Esophagus (tissue), 2 donors: ENCODE measurements around the gene BSDC1. TPM values are rescaled to one million over a fixed set of nuclear protein-coding genes. Genes with fewer than 3 reads are reported as not detected.

ENCODE experiments used
- H3K27ac ChIP-seq, 2 donors: one replicate each; pipeline ENCODE4 v1.5.1; 2013; ENCODE audit warnings: low read depth in 2 of 2, mild to moderate bottlenecking in 2 of 2, inconsistent platforms in 1 of 2, low read length in 1 of 2, moderate library complexity in 1 of 2
- H3K27me3 ChIP-seq, 2 donors: one replicate each; pipeline ENCODE4 v1.6.1; 2013; ENCODE audit warnings: low read length in 2 of 2, control low read depth in 1 of 2, mild to moderate bottlenecking in 1 of 2; ENCODE audit not compliant: insufficient read depth in 2 of 2, control insufficient read depth in 1 of 2
- H3K36me3 ChIP-seq, 2 donors: one replicate each; pipeline ENCODE4 v1.6.1; 2013; ENCODE audit warnings: low read length in 1 of 2; ENCODE audit not compliant: control insufficient read depth in 2 of 2, insufficient read depth in 2 of 2
- H3K4me1 ChIP-seq, 2 donors: one replicate each; pipeline ENCODE4 v1.6.1; 2013; ENCODE audit warnings: low read length in 1 of 2; ENCODE audit not compliant: control insufficient read depth in 2 of 2, insufficient read depth in 2 of 2
- H3K4me3 ChIP-seq, 2 donors: one replicate each; pipeline ENCODE4 v1.5.1; 2013; ENCODE audit warnings: low read length in 2 of 2, mild to moderate bottlenecking in 2 of 2, low read depth in 1 of 2, moderate library complexity in 1 of 2
- H3K9me3 ChIP-seq, 2 donors: one replicate each; pipeline ENCODE4 v1.6.1; 2013; ENCODE audit warnings: mild to moderate bottlenecking in 2 of 2, low read depth in 1 of 2, low read length in 1 of 2, moderate library complexity in 1 of 2; ENCODE audit not compliant: control insufficient read depth in 2 of 2, insufficient read depth in 1 of 2
- WGBS, 2 donors: extraction: QIAGEN DNeasy Blood & Tissue Kit; methylation state at CpG; one replicate each; pipeline ENCODE4 v1.1.7; 2013; 5-methylcytosine and 5-hydroxymethylcytosine counted together
- polyA plus RNA-seq, 2 donors: library from polyadenylated mRNA; stranded (reverse); fragments of 200-250 nt; gene quantifications; one replicate each; pipeline ENCODE4 v1.2.3, GENCODE V29; 2013
- donor health status: healthy with polysubstance abuse.
- donor health status: Bipolar disorder and iron deficiency.

The BSDC1 gene
- polyA plus RNA-seq, 2 donors: 24.1 to 26.9 TPM

GRCh38 chr1:32377541-32378220 lies 16.6 kb downstream of the BSDC1 start:
- 91 to 93% methylated on average over 12 of the region's 12 CpGs for WGBS, 2 donors
- no peaks in the 10 kb centered on the region for H3K4me1 ChIP-seq
- H3K36me3 ChIP-seq: peaks cover 36 to 49% of the 10 kb centered on the region in 2 donors
- no peak overlapping the region for H3K4me3 ChIP-seq
- H3K9me3 ChIP-seq: no peaks in the 10 kb centered on the region
- no peaks in the 10 kb centered on the region for H3K27me3 ChIP-seq
- no peak overlapping the region for H3K27ac ChIP-seq

DNA sequence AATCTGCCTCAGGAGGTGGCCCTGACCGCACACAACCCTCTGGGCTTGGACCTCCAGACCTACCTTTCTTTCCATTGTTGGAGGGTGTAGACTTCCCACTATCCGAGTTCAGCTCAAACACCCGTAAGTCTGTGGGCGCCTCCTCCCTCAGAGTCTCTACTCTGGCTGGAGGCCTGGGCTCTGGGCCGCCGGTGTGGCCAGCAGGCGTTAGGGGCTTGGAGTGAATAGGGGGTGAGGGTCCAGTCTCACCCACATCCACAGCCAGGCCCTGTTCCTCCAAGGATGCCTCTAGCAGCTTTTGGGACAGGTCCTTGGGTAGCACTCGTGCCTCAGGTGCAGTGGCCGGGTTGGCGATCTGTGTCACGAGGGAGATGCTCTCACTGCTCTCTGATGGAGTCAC lies 18.0 kb downstream of the BSDC1 start:
- WGBS, 2 donors: 93 to 97% methylated on average over 11 of the region's 11 CpGs
- H3K9me3 ChIP-seq: no peaks in the 10 kb centered on the region
- H3K27ac ChIP-seq: no peak overlapping the region
- H3K27me3 ChIP-seq: no peaks in the 10 kb centered on the region
- H3K36me3 ChIP-seq: peaks cover 36 to 56% of the 10 kb centered on the region in 2 donors
- no peaks in the 10 kb centered on the region for H3K4me1 ChIP-seq
- no peak overlapping the region for H3K4me3 ChIP-seq

GRCh38 chr1:32373996-32374592 lies 20.1 kb downstream of the BSDC1 start:
- Histone ChIP-seq H3K4me1 (no peaks in the 10 kb centered on the region), H3K27ac (no peak overlapping the region), H3K27me3 (no peaks in the 10 kb centered on the region), H3K36me3 (peaks cover 36 to 45% of the 10 kb centered on the region in 2 donors), H3K9me3 (no peaks in the 10 kb centered on the region), H3K4me3 (no peak overlapping the region)
- WGBS, 2 donors: 45 to 50% methylated on average over 1 of the region's 1 CpG

GRCh38 chr1:32372149-32372756 lies 22.0 kb downstream of the BSDC1 start:
- no peaks in the 10 kb centered on the region for H3K4me1 ChIP-seq
- WGBS, 2 donors: 85 to 86% methylated on average over 5 of the region's 5 CpGs
- peaks cover 28 to 44% of the 10 kb centered on the region in 2 donors for H3K36me3 ChIP-seq
- no peak overlapping the region for H3K27ac ChIP-seq
- H3K4me3 ChIP-seq: no peak overlapping the region
- H3K9me3 ChIP-seq: no peaks in the 10 kb centered on the region
- no peaks in the 10 kb centered on the region for H3K27me3 ChIP-seq

DNA sequence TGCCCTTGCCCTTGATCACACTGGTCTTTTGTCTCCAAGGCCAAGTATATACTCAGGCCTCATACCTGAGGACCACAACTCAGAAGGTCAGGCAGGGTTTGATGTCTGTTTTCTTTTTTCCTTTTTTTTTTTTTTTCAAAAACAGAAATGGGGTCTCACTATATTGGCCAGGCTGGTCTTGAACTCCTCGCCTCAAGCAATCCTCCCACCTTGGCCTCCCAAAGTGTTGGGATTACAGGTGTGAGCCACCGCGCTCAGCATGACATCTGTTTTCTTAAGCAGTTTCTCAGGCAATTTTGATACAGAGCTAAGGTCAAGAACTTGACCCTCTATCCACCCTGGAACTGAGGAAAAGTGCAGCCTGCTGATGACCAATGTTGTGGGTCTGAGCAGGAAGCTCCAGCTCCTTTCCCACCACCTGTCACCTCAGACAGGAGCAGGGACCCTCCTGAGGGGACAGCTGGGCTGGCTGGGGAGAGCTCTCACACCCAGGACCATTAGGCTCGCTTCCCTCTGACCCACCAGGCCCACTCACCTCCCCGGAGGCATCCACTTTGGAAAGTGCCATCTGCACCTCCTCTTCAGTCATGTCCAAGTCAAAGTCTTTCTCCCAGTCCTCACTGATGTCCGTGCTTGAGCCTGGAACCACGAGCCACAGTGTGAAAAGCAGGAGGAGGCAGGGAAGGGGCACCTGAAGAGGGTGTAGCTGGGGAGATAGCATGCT lies 26.2 kb downstream of the BSDC1 start:
- H3K36me3 ChIP-seq: peaks cover 26 to 47% of the 10 kb centered on the region in 2 donors

GRCh38 chr1:32365445-32365844 lies 28.8 kb downstream of the BSDC1 start:
- Histone ChIP-seq H3K9me3 (no peaks in the 10 kb centered on the region), H3K27ac (no peak overlapping the region), H3K4me3 (no peak overlapping the region), H3K4me1 (peaks cover 6 to 12% of the 10 kb centered on the region in 2 donors), H3K27me3 (no peaks in the 10 kb centered on the region), H3K36me3 (peaks cover 26 to 36% of the 10 kb centered on the region in 2 donors)
- WGBS, 2 donors: 85 to 89% methylated on average over 6 of the region's 6 CpGs

More for the DNA sequence above, 26.2 kb downstream of the BSDC1 start:
- H3K27ac ChIP-seq: no peak overlapping the region
- no peaks in the 10 kb centered on the region for H3K27me3 ChIP-seq
- H3K9me3 ChIP-seq: no peaks in the 10 kb centered on the region
- no peaks in the 10 kb centered on the region for H3K4me1 ChIP-seq
- no peak overlapping the region for H3K4me3 ChIP-seq
- WGBS, 2 donors: 94 to 96% methylated on average over 7 of the region's 7 CpGs

- H3K27me3 ChIP-seq: no peaks in the 10 kb centered on the region
- H3K4me3 ChIP-seq: no peak overlapping the region
- peaks cover 6 to 12% of the 10 kb centered on the region in 2 donors for H3K4me1 ChIP-seq
- H3K9me3 ChIP-seq: no peaks in the 10 kb centered on the region
- H3K36me3 ChIP-seq: peaks cover 26 to 36% of the 10 kb centered on the region in 2 donors
- WGBS, 2 donors: 91 to 94% methylated on average over 5 of the region's 5 CpGs
- no peak overlapping the region for H3K27ac ChIP-seq
Measured at GRCh38 chr1:32364836-32365235, 29.4 kb downstream of the BSDC1 start.

DNA sequence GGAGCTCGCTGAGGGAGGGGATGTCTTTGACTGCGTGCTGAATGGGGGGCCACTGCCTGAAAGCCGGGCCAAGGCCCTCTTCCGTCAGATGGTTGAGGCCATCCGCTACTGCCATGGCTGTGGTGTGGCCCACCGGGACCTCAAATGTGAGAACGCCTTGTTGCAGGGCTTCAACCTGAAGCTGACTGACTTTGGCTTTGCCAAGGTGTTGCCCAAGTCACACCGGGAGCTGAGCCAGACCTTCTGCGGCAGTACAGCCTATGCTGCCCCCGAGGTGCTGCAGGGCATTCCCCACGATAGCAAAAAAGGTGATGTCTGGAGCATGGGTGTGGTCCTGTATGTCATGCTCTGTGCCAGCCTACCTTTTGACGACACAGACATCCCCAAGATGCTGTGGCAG lies 30.5 kb downstream of the BSDC1 start:
- H3K36me3 ChIP-seq: peaks cover 26 to 33% of the 10 kb centered on the region in 2 donors
- no peak overlapping the region for H3K27ac ChIP-seq
- WGBS, 2 donors: 76 to 89% methylated on average over 12 of the region's 12 CpGs

DNA sequence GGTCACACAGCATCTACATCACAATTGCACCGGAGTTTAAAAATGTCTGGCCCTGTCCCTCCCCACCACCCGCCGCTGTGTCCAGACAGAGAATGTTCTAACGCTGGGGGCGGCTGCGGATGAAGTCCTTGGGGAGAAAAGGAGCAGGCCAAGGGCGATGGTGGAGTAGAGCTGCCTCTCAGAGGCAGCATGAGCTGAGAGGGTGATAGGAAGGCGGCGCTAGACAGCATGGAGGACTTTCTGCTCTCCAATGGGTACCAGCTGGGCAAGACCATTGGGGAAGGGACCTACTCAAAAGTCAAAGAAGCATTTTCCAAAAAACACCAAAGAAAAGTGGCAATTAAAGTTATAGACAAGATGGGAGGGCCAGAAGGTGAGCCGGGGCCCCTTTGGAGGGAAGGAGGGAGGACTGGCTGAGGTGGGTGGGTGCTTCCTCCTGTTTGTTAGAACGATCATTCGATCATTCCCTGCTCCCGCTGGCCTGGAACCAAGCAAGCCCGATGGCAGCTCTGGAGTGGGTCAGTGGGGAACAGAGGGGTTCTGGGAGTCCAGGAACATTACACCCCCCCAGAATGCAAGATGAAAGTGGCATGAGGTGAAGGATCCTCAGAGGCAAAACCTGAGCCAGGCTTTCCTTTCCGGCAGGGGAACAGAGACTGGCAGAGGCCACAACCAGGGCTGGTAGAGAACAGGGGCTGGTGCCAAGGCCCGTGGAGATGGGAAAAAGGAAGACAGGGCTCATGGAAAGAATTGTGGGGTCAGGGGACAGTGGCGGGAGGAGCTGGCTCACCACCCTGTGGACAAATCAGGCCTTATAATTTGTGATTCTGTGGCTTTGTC lies 31.5 kb downstream of the BSDC1 start, which contains the start of the genes FAM229A and TSSK3:
Gene FAM229A (minus strand): TSS at position 12 of the 840 bp plus-strand sequence. CDS start 394 bp downstream, outside the sequence.
Gene TSSK3 (plus strand): TSS at position 66 of the 840 bp plus-strand sequence. CDS start 163 bp downstream, at position 229.
- WGBS, 2 donors: 70 to 74% methylated on average over 17 of the region's 17 CpGs
- H3K4me3 ChIP-seq: peak within 1 kb of the TSS; percentile 37 to 45

More for the DNA sequence above, 30.5 kb downstream of the BSDC1 start:
- no peaks in the 10 kb centered on the region for H3K9me3 ChIP-seq
- H3K4me1 ChIP-seq: peaks cover 6 to 12% of the 10 kb centered on the region in 2 donors
- H3K4me3 ChIP-seq: no peak overlapping the region
- no peaks in the 10 kb centered on the region for H3K27me3 ChIP-seq

More for the DNA sequence above, 31.5 kb downstream of the BSDC1 start, which contains the start of the genes FAM229A and TSSK3:
- Histone ChIP-seq H3K27ac (no peak within 1 kb of the TSS), H3K9me3 (no peaks in the 10 kb centered on the region), H3K4me1 (peaks cover 6 to 12% of the 10 kb centered on the region in 2 donors), H3K27me3 (no peaks in the 10 kb centered on the region), H3K36me3 (peaks cover 19 to 27% of the 10 kb centered on the region in 2 donors)
